ENCODE results near the gene NUDT3.
"Not testable (repeated sequence)": the region's sequence is repeated elsewhere in the genome, so short reads cannot be mapped to it uniquely, and the experiment has no call there.

NUDT3 gene

DNA sequence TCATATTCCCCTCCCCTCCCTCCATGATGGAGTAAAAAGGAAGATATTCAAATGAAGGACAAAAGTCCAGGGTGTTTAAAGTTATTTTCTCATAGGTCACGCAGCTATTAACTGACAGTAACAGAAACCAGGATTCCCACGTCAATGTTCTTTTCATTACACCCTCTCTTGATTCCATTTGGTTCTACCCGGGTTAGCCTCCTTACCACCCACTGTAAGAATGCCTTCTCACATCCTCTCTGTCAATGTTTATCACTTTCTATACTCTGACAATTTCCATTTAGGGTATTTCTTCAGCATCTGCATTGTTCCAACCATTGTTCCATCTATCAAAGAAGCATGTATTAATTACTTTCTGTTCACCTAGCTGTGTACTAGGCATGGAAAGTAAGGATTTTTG lies 52.1 kb downstream of the NUDT3 start:
- no peak for DNase-seq

GRCh38 chr6:34339971-34340370 lies 52.5 kb downstream of the NUDT3 start:
- DNase-seq, result no peak

DNA sequence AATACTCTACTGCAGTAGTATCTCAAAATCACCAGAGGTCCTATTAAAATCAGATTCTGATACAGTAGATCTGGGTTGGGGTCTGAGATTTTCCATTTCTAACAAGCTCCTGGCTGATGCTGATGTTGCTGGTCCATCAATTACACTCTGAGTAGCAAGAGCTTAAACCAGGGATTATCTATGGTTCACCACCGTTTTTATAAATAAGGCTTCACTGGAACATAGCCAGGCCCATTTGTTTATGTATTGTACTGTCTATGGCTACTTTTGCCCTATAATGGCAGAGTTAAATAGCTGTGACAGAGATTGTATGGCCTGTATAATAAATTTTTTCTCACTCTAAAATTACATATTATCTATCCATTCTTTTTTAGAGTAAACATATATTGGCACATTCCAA lies 53.0 kb downstream of the NUDT3 start:
- no peak for DNase-seq

DNA sequence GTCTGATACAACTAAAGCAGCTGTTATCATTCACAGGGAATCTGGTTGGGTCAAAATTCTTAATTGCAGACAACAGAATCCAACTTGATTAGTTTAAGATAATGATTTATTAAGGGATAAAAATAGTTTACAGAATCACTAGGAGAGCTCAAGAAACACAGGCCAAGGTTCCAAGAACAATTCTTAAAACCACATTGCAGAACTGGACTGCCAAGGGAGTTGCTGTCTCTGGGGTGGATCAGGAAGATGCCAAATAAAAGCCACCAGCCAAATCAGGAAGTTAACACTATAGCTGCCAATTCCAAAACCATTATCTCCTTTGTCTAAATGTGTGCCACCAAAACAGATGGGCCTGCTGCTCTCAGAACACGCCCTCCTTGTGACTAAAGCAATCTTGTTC lies 53.7 kb downstream of the NUDT3 start:
- no peak for DNase-seq

DNA sequence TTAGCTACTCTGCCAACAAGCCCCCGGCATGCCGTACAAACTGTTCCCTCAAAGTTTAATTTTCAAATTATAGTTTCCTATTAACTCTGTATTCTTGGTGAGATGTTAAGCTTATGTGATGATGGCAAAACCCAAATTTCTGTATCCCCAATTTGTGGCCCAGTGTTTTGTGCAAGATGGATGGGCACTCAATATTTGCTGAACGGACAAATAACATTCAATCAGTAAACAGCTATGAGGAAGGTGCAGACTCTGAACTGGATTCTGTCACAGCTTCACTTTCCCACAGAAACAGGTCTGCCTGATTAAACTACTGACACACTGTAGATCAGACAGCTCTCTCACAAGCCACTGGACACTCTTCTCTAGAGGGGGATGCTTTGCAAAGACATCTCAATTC lies 54.1 kb downstream of the NUDT3 start:
- no peak for DNase-seq

DNA sequence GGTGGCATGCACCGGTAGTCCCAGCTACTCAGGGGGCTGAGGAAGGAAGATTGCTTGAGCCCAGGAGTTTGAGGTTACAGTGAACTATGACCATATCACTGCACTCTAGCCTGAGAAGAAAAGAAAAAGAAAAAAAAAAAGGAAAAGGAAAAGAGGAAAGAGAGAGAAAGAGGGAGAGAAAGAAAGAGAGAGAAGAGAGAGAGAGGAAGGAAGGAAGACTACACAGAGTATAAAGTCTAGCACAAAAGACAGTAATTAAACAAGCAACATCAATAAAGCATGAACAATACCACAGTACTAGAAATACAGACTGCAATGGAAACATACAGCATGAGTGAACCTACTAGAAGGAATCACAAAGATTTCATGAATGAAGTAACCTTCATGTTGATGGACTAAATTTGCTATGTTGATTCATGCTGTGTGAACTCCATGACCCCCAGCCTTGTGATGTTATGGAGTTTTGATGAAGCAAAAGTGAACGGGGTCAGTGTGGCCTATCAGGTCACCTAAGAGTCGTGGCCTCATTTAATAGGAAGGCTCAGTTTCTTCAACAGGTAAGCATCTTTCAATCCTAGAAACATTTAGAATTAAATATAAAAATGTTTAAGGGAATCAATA lies 57.6 kb downstream of the NUDT3 start:
- no peak for DNase-seq

DNA sequence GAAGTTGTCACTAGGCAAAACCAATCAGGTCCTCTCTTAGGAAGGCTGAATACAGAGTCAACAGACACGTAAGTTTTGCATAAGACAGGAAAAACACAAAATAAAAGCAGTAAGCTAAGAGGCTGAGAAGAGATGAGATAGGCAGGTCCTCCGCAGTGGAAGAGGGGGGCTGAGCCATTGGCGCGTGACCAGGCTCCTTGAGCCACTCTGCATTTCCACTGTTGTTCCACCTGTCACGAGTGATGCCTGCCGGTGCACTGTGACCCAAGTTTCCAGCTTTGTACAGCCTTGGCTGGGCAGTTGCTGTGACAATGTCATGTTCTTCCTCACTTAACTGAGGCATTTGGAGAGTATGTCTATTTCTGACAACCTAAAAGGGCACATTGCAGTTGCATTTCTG lies 58.6 kb downstream of the NUDT3 start:
- DNase-seq, result no peak

GRCh38 chr6:34332251-34333198 lies 59.9 kb downstream of the NUDT3 start:
- no peak for DNase-seq

DNA sequence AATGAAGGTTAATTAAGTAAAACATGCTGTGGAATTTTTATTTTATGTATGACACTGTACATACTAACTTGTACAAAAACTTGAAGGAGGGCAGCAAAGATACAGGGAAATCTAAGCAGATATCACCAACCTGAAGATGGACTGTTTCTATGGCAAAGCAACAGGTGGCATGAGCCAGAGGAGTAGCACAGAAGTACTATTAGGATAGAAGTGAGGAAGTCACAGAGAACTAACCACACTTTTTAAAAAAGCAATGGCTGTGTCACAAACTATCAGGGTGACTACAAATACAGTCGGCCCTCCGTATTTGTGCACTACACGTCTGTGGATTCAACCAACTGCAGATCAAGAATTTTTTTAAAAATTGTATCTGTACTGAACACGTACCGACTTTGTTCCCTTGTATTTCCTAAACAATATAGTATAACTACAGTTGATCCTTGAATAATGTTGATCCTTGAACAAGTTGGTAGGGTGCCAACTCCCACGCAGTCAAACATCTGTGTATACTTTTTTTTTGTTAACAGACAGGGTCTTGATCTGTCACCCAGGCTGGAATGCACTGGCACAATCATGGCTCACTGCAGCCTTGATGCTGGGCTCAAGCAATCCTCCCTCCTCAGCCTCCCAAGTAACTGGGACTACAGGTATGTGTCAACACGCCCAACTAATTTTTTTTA lies 61.0 kb downstream of the NUDT3 start:
- no peak for DNase-seq

DNA sequence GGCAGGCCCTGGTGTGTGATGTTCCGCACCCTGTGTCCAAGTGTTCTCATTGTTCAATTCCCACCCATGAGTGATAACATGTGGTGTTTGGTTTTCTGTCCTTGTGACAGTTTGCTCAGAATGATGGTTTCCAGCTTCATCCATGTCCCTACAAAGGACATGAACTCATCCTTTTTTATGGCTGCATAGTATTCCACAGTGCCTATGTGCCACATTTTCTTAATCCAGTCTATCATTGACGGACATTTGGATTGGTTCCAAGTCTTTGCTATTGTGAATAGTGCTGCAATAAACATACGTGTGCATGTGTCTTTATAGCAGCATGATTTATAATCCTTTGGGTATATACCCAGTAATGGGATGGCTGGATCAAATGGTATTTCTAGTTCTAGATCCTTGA lies 62.7 kb downstream of the NUDT3 start:
- not testable (repeated sequence) for DNase-seq

- DNase-seq, result no peak
Measured at GRCh38 chr6:34328969-34329368, 63.5 kb downstream of the NUDT3 start.

DNA sequence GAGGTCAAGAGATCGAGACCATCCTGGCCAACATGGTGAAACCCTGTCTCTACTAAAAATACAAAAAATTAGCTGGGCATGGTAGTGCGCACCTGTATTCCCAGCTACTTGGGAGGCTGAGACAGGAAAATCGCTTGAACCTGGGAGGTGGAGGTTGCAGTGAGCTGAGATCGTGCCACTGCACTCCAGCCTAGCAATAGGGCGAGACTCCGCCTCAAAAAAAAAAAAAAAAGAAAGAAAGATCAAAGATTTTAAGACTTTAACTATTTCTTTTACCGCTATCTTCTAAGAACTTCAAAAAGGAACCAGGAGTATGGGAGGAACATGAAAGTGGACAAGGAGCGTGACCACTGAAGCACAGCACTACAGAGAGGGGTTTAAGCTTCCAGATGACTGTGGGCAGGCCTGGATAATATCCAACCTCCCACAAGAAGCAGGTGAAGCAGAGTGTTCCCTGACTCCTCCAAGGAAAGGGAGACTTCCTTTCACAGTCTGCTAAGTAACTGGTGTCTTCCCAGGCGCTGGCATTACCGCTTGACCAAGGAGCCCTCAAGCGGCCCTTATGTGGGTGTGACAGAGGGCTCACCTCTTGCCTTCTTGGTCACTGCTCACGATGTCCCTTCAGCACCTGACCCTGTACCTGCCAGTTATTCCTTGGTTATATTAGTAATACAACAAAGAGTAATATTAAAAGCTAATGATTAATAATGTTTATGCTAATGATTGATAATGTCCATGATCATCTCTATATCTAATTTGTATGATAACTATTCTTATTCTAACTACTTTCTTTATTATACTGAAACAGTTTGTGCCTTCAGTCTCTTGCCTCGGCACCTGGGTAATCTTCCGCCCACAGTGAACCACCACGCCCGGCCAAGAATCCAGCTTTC lies 64.9 kb downstream of the NUDT3 start:
- not testable (repeated sequence) for DNase-seq

- no peak for DNase-seq
Measured at GRCh38 chr6:34325633-34326032, 66.8 kb downstream of the NUDT3 start.

DNA sequence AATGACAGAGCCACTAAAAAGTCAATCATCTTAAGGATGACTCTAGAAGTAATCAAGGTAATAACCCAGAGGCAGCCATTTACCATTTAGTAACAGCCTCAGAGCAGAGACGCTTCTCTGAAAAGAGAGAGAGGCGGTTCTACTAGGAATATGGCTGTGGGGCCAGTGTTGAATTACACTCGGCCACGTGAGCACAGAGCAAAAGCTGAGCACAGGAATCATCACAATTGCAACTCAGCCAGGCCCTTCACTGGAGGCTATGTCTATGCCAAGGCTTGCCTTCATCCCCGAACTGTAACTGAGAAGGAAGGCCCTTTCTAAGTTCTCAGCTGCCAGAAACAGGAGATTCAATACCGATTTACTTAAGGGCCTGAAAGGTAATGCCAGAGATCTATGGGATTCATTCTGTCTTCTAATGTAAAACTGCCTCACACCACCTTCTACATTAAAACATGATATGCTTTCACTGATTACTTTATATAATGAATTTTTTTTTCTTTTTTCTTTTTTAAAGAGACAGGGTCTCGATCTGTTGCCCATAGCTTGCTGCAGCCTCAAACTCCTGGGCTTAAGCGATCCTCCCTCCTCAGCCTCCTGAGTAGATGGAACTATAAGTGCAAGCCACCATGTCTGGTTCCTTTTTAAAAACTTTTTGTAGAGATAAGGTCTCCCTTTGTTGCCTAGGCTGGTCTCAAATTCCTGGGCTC lies 67.6 kb downstream of the NUDT3 start:
- no peak for DNase-seq

DNA sequence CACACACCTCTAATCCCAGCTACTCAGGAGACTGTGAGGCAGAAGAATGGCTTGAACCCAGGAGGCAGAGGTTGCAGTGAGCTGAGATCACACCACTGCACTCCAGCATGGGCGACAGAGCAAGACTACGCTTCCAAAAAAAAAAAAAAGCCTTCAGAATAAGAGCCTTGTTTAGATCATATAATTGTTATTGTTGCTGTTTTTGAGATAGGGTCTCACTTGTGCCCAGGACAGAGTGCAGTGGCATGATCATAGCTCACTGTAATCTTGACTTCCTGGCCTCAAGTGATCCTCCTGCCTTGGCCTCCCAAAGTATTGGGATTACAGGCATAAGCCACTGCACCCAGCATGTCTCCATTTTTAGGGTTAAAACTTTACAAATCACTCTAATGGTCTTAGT lies 68.2 kb downstream of the NUDT3 start:
- DNase-seq, result not testable (repeated sequence)

DNA sequence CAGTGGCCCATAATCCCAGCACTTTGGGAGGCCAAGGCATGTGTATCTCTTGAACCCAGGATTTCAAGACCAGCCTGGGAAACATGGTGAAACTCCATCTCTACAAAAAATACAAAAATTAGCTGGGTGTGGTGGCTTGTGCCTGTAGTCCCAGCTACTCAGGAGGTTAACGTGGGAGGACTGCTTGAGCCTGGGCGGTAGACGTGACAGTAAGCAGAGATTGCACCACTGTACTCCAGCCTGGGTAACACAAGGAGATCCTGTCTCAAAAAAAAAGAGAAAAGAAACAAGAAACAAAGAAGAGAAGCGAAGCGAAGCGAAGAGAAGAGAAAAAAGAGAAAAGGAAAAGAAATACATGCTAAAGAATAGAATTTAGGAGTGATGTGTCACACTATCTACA lies 69.2 kb downstream of the NUDT3 start:
- no peak for DNase-seq

DNA sequence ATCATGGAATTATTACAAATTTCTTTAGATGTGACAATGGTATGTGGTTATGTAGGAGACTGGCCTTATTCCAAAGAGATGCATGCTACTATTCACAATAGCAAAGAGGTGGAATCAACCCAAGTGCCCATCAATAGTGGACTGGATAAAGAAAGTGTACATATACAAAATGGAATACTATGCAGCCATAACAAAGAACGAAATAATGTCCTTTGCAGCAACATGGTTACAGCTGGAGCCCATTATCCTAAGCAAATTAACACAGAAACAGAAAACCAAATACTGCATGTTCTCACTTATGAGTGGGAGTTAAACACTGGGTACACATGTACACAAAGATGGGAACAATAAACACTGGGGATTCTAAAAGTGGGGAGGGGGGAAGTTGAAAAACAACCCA lies 69.7 kb downstream of the NUDT3 start:
- DNase-seq, result no peak

- no peak for DNase-seq
Measured at GRCh38 chr6:34321821-34322220, 70.6 kb downstream of the NUDT3 start.

GRCh38 chr6:34319471-34319885 lies 73.0 kb downstream of the NUDT3 start:
- no peak for DNase-seq

- no peak for DNase-seq
Measured at GRCh38 chr6:34318499-34319470, 73.7 kb downstream of the NUDT3 start.

Data from activated T-cell treated with anti-CD3 and anti-CD28 coated beads for 4 hours (primary cell).